HepG2 (cell line): ENCODE measurements around the gene SAMD10. TPM values are rescaled to one million over a fixed set of nuclear protein-coding genes. Genes with fewer than 3 reads are reported as not detected.
A peak's percentile ranks its signal among the peaks of the same experiment; 100 is the strongest.

Source experiments
- ARID2 ChIP-seq: sonication (generic); formaldehyde crosslinking; IDR thresholded peaks from 2 replicates; pipeline ENCODE4 v1.8.1; 2022; ENCODE audit warnings: mild to moderate bottlenecking, missing genetic modification reagents, borderline replicate concordance
- CTCF ChIP-seq: sonication (generic); formaldehyde crosslinking; IDR thresholded peaks from 2 replicates; pipeline ENCODE4 v1.5.0; 2020; ENCODE audit warnings: mild to moderate bottlenecking, missing genetic modification reagents, moderate library complexity
- MXD4 ChIP-seq: IDR thresholded peaks from 2 replicates; pipeline ENCODE4 v1.6.1; 2016; ENCODE audit warnings: mild to moderate bottlenecking, missing biosample characterization, missing genetic modification reagents
- SOX5 ChIP-seq: IDR thresholded peaks from 2 replicates; pipeline ENCODE4 v1.6.1; 2016; ENCODE audit warnings: borderline replicate concordance
- SUZ12 ChIP-seq: fragments of 150-350 bp; IDR thresholded peaks from 2 replicates; pipeline ENCODE4 v1.6.1; 2014; ENCODE audit warnings: low read depth, low read length
- TBP ChIP-seq: sonication (generic); formaldehyde crosslinking; IDR thresholded peaks from 2 replicates; pipeline ENCODE4 v1.5.0; 2020; ENCODE audit warnings: missing genetic modification reagents
- THAP7 ChIP-seq: sonication (generic); formaldehyde crosslinking; IDR thresholded peaks from 2 replicates; pipeline ENCODE4 v1.8.1; 2023; ENCODE audit warnings: mild to moderate bottlenecking, missing genetic modification reagents
- ZKSCAN1 ChIP-seq: fragments of 150-350 bp; IDR thresholded peaks from 2 replicates; pipeline ENCODE4 v1.6.1; 2014; ENCODE audit warnings: low read length
- ZNF207 ChIP-seq: fragments of 450-650 bp; IDR thresholded peaks from 2 replicates; pipeline ENCODE4 v1.6.1; 2016; ENCODE audit warnings: antibody characterized with exemption, borderline replicate concordance
- ZNF552 ChIP-seq: sonication (generic); formaldehyde crosslinking; IDR thresholded peaks from 2 replicates; pipeline ENCODE4 v1.9.0; 2022; ENCODE audit warnings: missing genetic modification reagents, mild to moderate bottlenecking, borderline replicate concordance
- ZNF768 ChIP-seq: sonication (generic); formaldehyde crosslinking; IDR thresholded peaks from 2 replicates; pipeline ENCODE4 v1.4.0; 2020; ENCODE audit warnings: missing genetic modification reagents
- ZNF777 ChIP-seq: sonication (generic); formaldehyde crosslinking; IDR thresholded peaks from 2 replicates; pipeline ENCODE4 v1.4.0; 2020; ENCODE audit warnings: missing genetic modification reagents
- polyA plus RNA-seq, 8 experiments: library from polyadenylated mRNA; depleted of rRNA in 3 of 8; stranded (reverse) in 7 of 8; unstranded in 1 of 8; fragments of >200 nt; fragmentation: Illumina TruSeq in 4 of 8; extraction: Trizol in 4 of 8; gene quantifications; 2 replicates each; pipeline versions ENCODE4 v1.2.1 to v1.2.3, GENCODE V29; 2011 to 2016; ENCODE audit warnings: low read depth in 4 of 8, missing spikeins in 1 of 8, mixed read lengths in 1 of 8; ENCODE audit not compliant: insufficient read depth in 1 of 8
- total RNA-seq, 5 experiments: library from RNA; depleted of rRNA; stranded (reverse); fragments of >200 nt; fragmentation: Illumina TruSeq; extraction: Trizol; gene quantifications; 2 replicates each; pipeline ENCODE4 v1.2.3, GENCODE V29; 2016; ENCODE audit warnings: low read depth in 1 of 5
- TF ChIP-seq, protein P1 (sequence below): sonication (generic); formaldehyde crosslinking; IDR thresholded peaks from 2 replicates; pipeline ENCODE4 v1.4.0; 2020; ENCODE audit warnings: missing genetic modification reagents, borderline replicate concordance
- TF ChIP-seq, protein P2 (sequence below): sonication (generic); formaldehyde crosslinking; IDR thresholded peaks from 2 replicates; pipeline ENCODE4 v1.9.0; 2021; ENCODE audit warnings: mild to moderate bottlenecking, missing genetic modification reagents

SAMD10 gene
- total and polyA plus RNA-seq, 2 of the 13 experiments (the other 11 are each of a cell fraction or from before 2014, with no cell fraction given) = 6.1 to 11.0 TPM

DNA sequence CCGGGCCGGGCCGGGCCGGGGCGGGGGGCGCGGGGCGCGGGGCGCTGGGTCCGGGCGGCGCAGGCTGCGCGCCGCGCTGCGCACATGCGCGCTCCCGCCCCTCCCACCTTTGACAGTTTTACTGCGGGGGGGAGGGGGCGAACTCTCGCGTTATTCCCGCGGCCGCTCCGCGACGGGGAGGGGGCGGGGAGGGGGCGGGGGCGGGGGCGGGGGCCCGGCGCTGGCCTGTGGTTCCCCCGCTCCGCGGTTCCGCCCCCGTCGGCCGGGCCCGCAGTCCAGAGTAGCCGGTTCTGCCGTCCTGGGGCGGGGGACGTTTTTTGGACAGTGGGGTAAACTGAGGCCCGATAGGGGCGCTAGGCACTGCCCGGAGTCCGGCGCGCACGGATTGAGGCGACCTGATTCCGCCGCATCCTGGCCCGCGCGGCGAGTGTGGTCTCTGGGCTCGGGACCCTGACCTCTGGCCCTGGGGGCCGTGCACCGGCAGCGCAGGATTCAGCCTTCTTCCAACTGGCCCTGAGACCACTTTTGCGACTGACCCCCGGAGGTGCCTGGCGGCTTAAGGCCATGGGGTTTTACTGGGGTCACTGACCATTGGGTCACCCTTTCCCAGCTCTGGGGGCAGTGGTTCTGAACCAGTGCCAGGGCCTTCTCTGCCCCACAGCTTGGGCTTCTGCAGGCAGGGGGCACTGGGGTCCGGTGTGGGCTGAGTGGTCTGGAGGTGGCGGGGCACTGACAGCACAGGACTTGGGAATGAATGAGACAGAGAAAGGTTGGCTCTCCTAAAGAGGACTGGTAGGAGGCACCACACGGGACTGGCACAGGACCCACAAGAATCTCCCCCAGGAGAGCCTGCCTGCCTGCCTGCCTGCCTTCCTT, 9.4 kb downstream of the SAMD10 start, which contains the start of gene ZNF512B (continued):
- TF ChIP-seq, protein P1, sequence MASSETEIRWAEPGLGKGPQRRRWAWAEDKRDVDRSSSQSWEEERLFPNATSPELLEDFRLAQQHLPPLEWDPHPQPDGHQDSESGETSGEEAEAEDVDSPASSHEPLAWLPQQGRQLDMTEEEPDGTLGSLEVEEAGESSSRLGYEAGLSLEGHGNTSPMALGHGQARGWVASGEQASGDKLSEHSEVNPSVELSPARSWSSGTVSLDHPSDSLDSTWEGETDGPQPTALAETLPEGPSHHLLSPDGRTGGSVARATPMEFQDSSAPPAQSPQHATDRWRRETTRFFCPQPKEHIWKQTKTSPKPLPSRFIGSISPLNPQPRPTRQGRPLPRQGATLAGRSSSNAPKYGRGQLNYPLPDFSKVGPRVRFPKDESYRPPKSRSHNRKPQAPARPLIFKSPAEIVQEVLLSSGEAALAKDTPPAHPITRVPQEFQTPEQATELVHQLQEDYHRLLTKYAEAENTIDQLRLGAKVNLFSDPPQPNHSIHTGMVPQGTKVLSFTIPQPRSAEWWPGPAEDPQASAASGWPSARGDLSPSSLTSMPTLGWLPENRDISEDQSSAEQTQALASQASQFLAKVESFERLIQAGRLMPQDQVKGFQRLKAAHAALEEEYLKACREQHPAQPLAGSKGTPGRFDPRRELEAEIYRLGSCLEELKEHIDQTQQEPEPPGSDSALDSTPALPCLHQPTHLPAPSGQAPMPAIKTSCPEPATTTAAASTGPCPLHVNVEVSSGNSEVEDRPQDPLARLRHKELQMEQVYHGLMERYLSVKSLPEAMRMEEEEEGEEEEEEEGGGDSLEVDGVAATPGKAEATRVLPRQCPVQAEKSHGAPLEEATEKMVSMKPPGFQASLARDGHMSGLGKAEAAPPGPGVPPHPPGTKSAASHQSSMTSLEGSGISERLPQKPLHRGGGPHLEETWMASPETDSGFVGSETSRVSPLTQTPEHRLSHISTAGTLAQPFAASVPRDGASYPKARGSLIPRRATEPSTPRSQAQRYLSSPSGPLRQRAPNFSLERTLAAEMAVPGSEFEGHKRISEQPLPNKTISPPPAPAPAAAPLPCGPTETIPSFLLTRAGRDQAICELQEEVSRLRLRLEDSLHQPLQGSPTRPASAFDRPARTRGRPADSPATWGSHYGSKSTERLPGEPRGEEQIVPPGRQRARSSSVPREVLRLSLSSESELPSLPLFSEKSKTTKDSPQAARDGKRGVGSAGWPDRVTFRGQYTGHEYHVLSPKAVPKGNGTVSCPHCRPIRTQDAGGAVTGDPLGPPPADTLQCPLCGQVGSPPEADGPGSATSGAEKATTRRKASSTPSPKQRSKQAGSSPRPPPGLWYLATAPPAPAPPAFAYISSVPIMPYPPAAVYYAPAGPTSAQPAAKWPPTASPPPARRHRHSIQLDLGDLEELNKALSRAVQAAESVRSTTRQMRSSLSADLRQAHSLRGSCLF (CRISPR knock-in tag) = no peak
- peak; percentile 48; the same call in 1 of the 2 replicates for TF ChIP-seq MXD4
- TF ChIP-seq, protein P2, sequence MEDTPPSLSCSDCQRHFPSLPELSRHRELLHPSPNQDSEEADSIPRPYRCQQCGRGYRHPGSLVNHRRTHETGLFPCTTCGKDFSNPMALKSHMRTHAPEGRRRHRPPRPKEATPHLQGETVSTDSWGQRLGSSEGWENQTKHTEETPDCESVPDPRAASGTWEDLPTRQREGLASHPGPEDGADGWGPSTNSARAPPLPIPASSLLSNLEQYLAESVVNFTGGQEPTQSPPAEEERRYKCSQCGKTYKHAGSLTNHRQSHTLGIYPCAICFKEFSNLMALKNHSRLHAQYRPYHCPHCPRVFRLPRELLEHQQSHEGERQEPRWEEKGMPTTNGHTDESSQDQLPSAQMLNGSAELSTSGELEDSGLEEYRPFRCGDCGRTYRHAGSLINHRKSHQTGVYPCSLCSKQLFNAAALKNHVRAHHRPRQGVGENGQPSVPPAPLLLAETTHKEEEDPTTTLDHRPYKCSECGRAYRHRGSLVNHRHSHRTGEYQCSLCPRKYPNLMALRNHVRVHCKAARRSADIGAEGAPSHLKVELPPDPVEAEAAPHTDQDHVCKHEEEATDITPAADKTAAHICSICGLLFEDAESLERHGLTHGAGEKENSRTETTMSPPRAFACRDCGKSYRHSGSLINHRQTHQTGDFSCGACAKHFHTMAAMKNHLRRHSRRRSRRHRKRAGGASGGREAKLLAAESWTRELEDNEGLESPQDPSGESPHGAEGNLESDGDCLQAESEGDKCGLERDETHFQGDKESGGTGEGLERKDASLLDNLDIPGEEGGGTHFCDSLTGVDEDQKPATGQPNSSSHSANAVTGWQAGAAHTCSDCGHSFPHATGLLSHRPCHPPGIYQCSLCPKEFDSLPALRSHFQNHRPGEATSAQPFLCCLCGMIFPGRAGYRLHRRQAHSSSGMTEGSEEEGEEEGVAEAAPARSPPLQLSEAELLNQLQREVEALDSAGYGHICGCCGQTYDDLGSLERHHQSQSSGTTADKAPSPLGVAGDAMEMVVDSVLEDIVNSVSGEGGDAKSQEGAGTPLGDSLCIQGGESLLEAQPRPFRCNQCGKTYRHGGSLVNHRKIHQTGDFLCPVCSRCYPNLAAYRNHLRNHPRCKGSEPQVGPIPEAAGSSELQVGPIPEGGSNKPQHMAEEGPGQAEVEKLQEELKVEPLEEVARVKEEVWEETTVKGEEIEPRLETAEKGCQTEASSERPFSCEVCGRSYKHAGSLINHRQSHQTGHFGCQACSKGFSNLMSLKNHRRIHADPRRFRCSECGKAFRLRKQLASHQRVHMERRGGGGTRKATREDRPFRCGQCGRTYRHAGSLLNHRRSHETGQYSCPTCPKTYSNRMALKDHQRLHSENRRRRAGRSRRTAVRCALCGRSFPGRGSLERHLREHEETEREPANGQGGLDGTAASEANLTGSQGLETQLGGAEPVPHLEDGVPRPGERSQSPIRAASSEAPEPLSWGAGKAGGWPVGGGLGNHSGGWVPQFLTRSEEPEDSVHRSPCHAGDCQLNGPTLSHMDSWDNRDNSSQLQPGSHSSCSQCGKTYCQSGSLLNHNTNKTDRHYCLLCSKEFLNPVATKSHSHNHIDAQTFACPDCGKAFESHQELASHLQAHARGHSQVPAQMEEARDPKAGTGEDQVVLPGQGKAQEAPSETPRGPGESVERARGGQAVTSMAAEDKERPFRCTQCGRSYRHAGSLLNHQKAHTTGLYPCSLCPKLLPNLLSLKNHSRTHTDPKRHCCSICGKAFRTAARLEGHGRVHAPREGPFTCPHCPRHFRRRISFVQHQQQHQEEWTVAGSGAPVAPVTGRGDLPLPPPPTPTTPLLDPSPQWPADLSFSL (CRISPR knock-in tag) = 0 out of 2 replicates have a peak, but pooled peaks have one; percentile 26
- TF ChIP-seq ZNF777 (CRISPR knock-in tag) = no peak
- no peak; the same call in 1 of the 2 replicates for TF ChIP-seq CTCF
- peak; percentile 58; the same call in 1 of the 2 replicates for TF ChIP-seq ZNF552
- peak; percentile 82; the same call in 1 of the 2 replicates for TF ChIP-seq TBP (CRISPR knock-in tag)
- no peak for TF ChIP-seq SOX5 (CRISPR knock-in tag)
- TF ChIP-seq SUZ12 = no peak
- TF ChIP-seq ARID2 (CRISPR knock-in tag) = no peak
- TF ChIP-seq ZNF768 = peak; percentile 86
- TF ChIP-seq ZKSCAN1 = no peak
- TF ChIP-seq ZNF207 = no peak
- TF ChIP-seq THAP7 (CRISPR knock-in tag) = no peak
